Activated effector memory CD4-positive, alpha-beta T cell treated with anti-CD3 and anti-CD28 coated beads, Interleukin-2, amount 50 U/mL, for 16 hours (primary cell): ENCODE data around the gene HMGN2.
A peak's percentile ranks its signal among the peaks of the same experiment; 100 is the strongest.

Experiments used
- DNase-seq: peaks from one replicate; pipeline ENCODE4 v3.0.0-alpha.2; 2020

HMGN2 gene

GRCh38 chr1:26472320-26472900, at the start of gene HMGN2:
Gene HMGN2, plus strand, starts transcription at chr1:26472440. Its CDS starts 173 bp downstream, at chr1:26472613.
- peak; percentile 95 for DNase-seq

- DNase-seq: no peak
Measured at GRCh38 chr1:26429721-26430120, 42.5 kb upstream of the HMGN2 start.

GRCh38 chr1:26431979-26432695, 40.1 kb upstream of the HMGN2 start, which contains the start of gene DHDDS:
Gene DHDDS, plus strand, starts transcription at chr1:26432321. Its CDS starts 625 bp downstream, at chr1:26432946.
- DNase-seq: peak; percentile 99

- DNase-seq: no peak
Measured at GRCh38 chr1:26432793-26433192, 39.4 kb upstream of the HMGN2 start.

GRCh38 chr1:26434161-26434752, 38.0 kb upstream of the HMGN2 start:
- DNase-seq: no peak

GRCh38 chr1:26438041-26438440, 34.2 kb upstream of the HMGN2 start:
- DNase-seq: no peak

GRCh38 chr1:26440259-26440658, 32.0 kb upstream of the HMGN2 start:
- DNase-seq: no peak

- no peak for DNase-seq
Measured at GRCh38 chr1:26449868-26450267, 22.4 kb upstream of the HMGN2 start.

- DNase-seq: no peak
Measured at GRCh38 chr1:26450908-26451307, 21.3 kb upstream of the HMGN2 start.

GRCh38 chr1:26452459-26453183, 19.6 kb upstream of the HMGN2 start:
- DNase-seq: no peak

GRCh38 chr1:26459148-26459547, 13.1 kb upstream of the HMGN2 start:
- no peak for DNase-seq

- DNase-seq: no peak
Measured at GRCh38 chr1:26459573-26460031, 12.6 kb upstream of the HMGN2 start.

GRCh38 chr1:26468911-26469310, 3.3 kb upstream of the HMGN2 start:
- DNase-seq: no peak

GRCh38 chr1:26469558-26469957, 2.7 kb upstream of the HMGN2 start:
- no peak for DNase-seq

- no peak for DNase-seq
Measured at GRCh38 chr1:26470878-26471497, 1.3 kb upstream of the HMGN2 start.

GRCh38 chr1:26471498-26472319, 531 bp upstream of the HMGN2 start:
- peak; percentile 77 for DNase-seq

- peak; percentile 99 for DNase-seq
Measured at GRCh38 chr1:26472901-26473845, 933 bp downstream of the HMGN2 start.

- no peak for DNase-seq
Measured at GRCh38 chr1:26474818-26475217, 2.6 kb downstream of the HMGN2 start.

GRCh38 chr1:26475989-26476388, 3.7 kb downstream of the HMGN2 start:
- DNase-seq: no peak

- DNase-seq: no peak
Measured at GRCh38 chr1:26476958-26477357, 4.7 kb downstream of the HMGN2 start.
